Measurements from ENCODE around the gene GREB1L.

Gene GREB1L

DNA sequence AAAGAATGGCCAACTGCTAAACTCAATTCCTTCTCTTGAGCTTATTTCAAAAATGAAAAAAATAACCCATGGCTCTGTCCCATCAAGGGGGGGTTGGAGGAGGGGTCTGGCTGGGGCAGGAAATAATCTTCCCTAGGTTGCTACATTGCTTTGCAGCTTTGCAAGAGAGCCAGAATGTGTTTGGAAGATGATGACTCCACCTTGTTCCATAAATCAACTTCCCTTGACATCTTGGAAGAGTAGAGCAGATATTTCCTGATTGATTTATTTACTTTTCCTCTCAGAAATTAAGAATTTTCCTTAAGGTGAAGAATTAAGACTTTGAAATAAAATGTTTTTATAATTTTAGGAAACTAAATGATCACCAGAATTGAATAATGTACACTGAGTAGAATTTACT, 317.2 kb downstream of the GREB1L start:
- no peak for DNase-seq (ENCODE audit: low read depth in 2 of 2)

- DNase-seq (ENCODE audit: low read depth in 2 of 2) = no peak
These were observed 329.7 kb downstream of the GREB1L start for GRCh38 chr18:21571772-21572171.

All from activated CD4-positive, alpha-beta T cell treated with anti-CD3 and anti-CD28 coated beads for 24 hours (primary cell).